Cardiac fibroblast (primary cell): ENCODE results near the gene C2orf74.

Experiments
- DNase-seq, 2 donors: peaks; one replicate each; pipeline versions ENCODE4 v3.0.0 to v3.0.0-alpha.2; 2010; ENCODE audit warnings: low read depth in 2 of 2
- H3K4me3 ChIP-seq, 2 donors: replicated peaks in 1 of 2; 1 replicate in 1 of 2; 2 replicates in 1 of 2; pipeline ENCODE4 v1.5.1; 2011; ENCODE audit warnings: low read depth in 2 of 2, low read length in 2 of 2, mild to moderate bottlenecking in 2 of 2, moderate library complexity in 1 of 2
- TF ChIP-seq, protein P1 (sequence below): IDR thresholded peaks from one replicate; pipeline ENCODE4 v1.5.1; 2011; ENCODE audit warnings: low read depth, mild to moderate bottlenecking, low read length, inconsistent platforms

The C2orf74 gene

GRCh38 chr2:61178603-61179545 lies 16.9 kb downstream of the C2orf74 start:
- DNase-seq: peak; percentile 16 to 63
- TF ChIP-seq, protein P1, sequence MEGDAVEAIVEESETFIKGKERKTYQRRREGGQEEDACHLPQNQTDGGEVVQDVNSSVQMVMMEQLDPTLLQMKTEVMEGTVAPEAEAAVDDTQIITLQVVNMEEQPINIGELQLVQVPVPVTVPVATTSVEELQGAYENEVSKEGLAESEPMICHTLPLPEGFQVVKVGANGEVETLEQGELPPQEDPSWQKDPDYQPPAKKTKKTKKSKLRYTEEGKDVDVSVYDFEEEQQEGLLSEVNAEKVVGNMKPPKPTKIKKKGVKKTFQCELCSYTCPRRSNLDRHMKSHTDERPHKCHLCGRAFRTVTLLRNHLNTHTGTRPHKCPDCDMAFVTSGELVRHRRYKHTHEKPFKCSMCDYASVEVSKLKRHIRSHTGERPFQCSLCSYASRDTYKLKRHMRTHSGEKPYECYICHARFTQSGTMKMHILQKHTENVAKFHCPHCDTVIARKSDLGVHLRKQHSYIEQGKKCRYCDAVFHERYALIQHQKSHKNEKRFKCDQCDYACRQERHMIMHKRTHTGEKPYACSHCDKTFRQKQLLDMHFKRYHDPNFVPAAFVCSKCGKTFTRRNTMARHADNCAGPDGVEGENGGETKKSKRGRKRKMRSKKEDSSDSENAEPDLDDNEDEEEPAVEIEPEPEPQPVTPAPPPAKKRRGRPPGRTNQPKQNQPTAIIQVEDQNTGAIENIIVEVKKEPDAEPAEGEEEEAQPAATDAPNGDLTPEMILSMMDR: no peak
- peak overlapping the region in 1 of 2 donors; percentile 63 for H3K4me3 ChIP-seq

DNA sequence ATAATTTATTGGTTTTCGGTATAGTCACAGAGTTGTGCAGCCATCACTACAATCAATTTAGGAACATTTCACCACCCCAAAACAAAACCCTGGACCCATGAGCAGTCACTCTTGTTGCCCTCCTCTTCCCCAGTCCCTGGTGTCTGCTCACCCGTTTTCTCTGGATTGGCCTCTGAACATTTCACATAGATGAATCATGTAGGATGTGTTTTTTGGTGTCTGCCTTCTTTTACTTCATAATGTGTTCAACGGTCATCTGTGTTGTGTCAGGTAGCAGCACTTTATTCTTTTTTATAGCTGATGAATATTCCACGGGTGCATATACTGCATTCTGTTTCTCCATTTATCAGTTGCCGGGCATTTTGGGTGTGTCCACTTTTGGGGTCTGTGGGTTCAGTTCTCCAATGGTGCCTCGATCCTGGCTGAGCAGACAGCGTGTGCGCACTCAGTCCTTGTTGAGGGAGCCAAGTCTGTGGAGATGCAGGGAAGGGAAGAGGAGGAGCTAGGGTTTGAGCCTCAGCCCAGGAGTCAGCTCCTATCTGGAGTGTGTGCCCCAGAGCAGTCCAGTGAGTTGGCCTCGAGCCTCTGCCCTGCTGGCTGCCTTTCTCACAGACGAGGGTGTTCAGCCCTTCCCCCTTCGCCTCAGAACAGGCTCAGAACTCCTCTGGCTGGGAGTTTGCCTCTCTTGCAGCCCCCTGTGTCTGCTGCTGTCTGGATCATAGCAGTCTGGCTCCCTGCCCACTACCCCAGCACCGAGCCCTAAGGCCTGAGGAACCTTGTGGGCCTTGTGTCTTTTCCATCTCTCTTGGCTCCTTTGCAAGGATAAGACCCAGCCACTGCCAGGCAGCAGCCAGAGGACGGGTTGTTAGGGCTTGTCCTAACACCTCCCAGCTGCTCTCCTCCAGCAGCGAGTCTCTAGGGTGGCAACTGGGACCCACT lies 18.0 kb downstream of the C2orf74 start:
- DNase-seq: peak; percentile 84 to 95
- TF ChIP-seq, protein P1: no peak
- H3K4me3 ChIP-seq: peak overlapping the region in 1 of 2 donors; percentile 36

DNA sequence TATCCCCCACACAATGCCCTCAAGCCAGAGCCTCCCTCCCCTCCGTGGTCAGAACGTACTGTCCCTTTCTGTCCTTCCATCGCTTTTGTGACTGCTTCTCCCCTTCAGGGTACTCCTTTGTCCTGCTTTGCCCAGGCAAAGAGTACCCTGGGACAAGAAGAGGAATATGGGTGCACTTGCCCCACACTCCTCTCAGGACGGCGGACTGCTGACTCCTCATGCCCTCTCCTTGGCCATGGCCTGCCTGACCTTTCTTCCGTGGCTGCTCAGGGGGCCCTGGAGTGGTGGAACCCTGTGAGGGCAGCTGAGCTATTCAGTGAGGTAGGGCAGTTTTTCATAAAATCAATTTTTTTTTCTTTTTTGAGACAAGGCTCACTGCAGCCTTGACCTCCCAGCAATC lies 18.7 kb downstream of the C2orf74 start:
- H3K4me3 ChIP-seq: no peak overlapping the region
- DNase-seq: no peak
- TF ChIP-seq, protein P1: no peak

- TF ChIP-seq, protein P1: no peak
- DNase-seq: peak; percentile 28 to 36
- H3K4me3 ChIP-seq: no peak overlapping the region
Measured at GRCh38 chr2:61181382-61182058, 19.5 kb downstream of the C2orf74 start.

GRCh38 chr2:61182059-61182383 lies 20.0 kb downstream of the C2orf74 start:
- DNase-seq: no peak
- TF ChIP-seq, protein P1: no peak
- no peak overlapping the region for H3K4me3 ChIP-seq

GRCh38 chr2:61183795-61184194 lies 21.8 kb downstream of the C2orf74 start:
- DNase-seq: no peak
- TF ChIP-seq, protein P1: no peak
- H3K4me3 ChIP-seq: no peak overlapping the region
